Muscle of leg (tissue), 11 donors: ENCODE results near the gene MRTFB. TPM values are rescaled to one million over a fixed set of nuclear protein-coding genes. Genes with fewer than 3 reads are reported as not detected.
A peak's percentile ranks its signal among the peaks of the same experiment; 100 is the strongest.

Experiments used
- DNase-seq: peaks from one replicate; pipeline ENCODE4 v3.0.0; 2013
- H3K27ac ChIP-seq: one replicate; pipeline ENCODE4 v1.5.1; 2013; ENCODE audit warnings: mild to moderate bottlenecking, low read length, control low read depth
- H3K27me3 ChIP-seq: one replicate; pipeline ENCODE4 v1.6.1; 2013; ENCODE audit warnings: low read length; ENCODE audit not compliant: control insufficient read depth, insufficient read depth
- H3K36me3 ChIP-seq: one replicate; pipeline ENCODE4 v1.6.1; 2013; ENCODE audit warnings: low read length; ENCODE audit not compliant: control insufficient read depth, insufficient read depth
- H3K4me1 ChIP-seq: one replicate; pipeline ENCODE4 v1.6.1; 2013; ENCODE audit warnings: low read length; ENCODE audit not compliant: control insufficient read depth, insufficient read depth
- H3K4me3 ChIP-seq: one replicate; pipeline ENCODE4 v1.5.1; 2013; ENCODE audit warnings: low read length, control low read depth
- H3K9me3 ChIP-seq: replicated peaks from 2 replicates; pipeline ENCODE4 v1.6.1; 2013; ENCODE audit warnings: low read depth, low read length; ENCODE audit not compliant: control insufficient read depth
- WGBS: methylation state at CpG from one replicate; pipeline ENCODE4 v1.1.5; 2013; ENCODE audit warnings: missing lambda C conversion rate; ENCODE audit not compliant: insufficient coverage; 5-methylcytosine and 5-hydroxymethylcytosine counted together
- polyA plus RNA-seq, 8 donors: library from polyadenylated mRNA; unstranded; fragments of 120-200 nt; gene quantifications; one replicate each; pipeline versions ENCODE4 v1.2.1 to v1.2.3, GENCODE V29; 2013; ENCODE audit warnings: inconsistent platforms in 1 of 8, low replicate concordance in 1 of 8; ENCODE audit not compliant: insufficient read length in 8 of 8, insufficient read depth in 1 of 8
- total RNA-seq: library from RNA; stranded (reverse); fragments of 120-200 nt; gene quantifications from one replicate; pipeline ENCODE4 v1.2.4, GENCODE V29; 2013

The MRTFB gene
- total and polyA plus RNA-seq, 9 donors = 12.4 to 22.3 (median 17.0) TPM

DNA sequence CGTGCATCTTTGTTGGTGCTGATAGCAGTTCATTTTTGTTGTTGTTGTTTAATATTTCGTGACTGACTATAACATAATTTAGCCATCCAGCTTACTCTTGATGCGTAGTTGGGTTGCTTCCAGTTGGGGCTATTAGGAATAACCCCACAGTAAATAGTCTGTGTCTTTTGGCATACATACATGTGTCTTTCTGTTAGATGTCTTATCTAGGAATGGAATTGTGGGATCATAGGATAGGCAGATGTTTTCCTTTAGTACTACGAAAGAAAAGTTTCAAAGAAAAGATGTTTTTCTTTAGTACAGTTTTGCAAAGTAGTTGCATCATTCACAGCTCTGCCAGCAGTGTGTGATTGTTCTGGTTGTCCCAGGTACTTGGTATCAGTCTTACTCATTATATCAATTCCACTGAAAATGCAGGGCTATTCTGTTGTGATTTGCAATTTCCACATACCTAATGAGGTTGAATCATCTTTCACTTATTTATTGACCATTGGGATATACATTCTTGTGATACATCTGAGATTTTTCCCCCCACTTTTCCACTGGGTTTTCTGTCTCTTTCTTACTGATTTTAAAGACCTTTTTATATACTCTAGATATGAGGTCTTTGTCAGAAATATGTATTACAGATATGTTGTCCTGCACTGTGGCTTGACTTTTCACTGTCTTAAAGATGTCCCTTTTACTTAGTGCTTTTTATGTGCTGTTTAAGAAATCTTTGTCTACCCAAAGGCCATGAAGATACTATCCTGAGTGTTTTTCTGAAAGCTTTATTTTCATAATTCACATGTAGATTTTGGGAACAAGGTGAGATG is 173.3 kb downstream of the MRTFB start:
- peaks cover 52% of the 10 kb centered on the region for H3K36me3 ChIP-seq
- no peaks in the 10 kb centered on the region for H3K9me3 ChIP-seq
- H3K4me3 ChIP-seq = no peak overlapping the region
- H3K4me1 ChIP-seq = peaks cover 3% of the 10 kb centered on the region
- H3K27ac ChIP-seq = no peak overlapping the region
- H3K27me3 ChIP-seq = no peaks in the 10 kb centered on the region
- DNase-seq = no peak
- WGBS = no CpG with 5 or more reads among the region's 4 CpGs

DNA sequence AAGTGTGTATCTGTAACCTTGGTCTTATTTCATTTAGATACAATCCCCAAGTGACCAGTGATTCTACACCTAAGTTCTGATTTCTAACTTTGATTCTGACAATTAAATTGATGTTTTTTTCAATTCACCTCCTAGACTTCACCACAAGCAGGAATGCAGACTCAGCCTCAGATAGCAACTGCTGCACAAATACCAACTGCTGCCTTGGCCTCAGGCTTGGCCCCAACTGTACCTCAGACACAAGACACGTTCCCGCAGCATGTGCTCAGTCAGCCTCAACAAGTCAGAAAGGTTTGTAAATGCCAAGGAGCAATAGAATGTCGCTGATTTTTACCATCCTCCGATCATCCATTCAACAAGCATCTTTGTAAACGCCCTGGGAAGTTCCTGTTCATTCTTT is 177.7 kb downstream of the MRTFB start:
- H3K27me3 ChIP-seq = no peaks in the 10 kb centered on the region
- H3K4me3 ChIP-seq = no peak overlapping the region
- 67% methylated on average over 2 of the region's 5 CpGs for WGBS
- DNase-seq = no peak
- peaks cover 68% of the 10 kb centered on the region for H3K36me3 ChIP-seq
- H3K9me3 ChIP-seq = no peaks in the 10 kb centered on the region
- peak overlapping the region; percentile 29 for H3K27ac ChIP-seq
- H3K4me1 ChIP-seq = no peaks in the 10 kb centered on the region

DNA sequence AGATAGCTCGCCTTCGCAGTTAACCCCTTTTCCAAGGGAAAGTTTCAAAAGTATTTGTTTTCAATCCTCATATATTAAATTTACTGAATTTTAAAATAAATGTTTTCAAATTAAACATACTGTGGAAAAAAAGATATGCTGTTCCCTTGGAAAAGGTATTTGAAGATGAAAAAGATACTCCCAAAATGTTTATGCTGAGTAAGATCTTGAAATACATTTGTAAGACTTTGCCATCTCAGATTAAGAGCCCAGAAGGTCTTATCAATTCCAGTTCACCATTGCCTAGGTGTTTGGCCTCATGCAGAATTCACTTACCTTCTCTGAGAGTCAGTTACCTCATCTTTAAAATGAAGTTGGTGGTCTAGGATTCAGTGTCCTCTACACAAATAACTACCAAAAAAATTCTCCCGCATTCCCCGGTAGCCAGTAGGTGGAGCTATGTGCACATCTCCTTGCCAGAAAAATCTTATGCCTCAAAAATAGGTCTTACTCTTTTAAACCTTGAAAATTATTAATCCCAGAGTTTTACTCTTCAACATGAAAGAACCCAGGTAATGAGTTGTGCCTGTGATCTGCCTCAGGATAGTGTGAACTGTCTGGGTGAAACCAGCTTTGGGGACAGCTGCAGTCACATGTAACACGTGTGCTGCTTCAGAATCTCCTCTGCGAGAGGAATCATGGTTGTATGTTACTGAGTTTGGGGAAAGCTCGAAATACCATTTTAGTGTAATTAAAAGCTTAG is 178.3 kb downstream of the MRTFB start:
- no peaks in the 10 kb centered on the region for H3K9me3 ChIP-seq
- H3K27me3 ChIP-seq = no peaks in the 10 kb centered on the region
- H3K36me3 ChIP-seq = peaks cover 72% of the 10 kb centered on the region
- no peak overlapping the region for H3K4me3 ChIP-seq
- DNase-seq = peak; percentile 62
- H3K27ac ChIP-seq = peak overlapping the region; percentile 29
- no peaks in the 10 kb centered on the region for H3K4me1 ChIP-seq
- WGBS = 93% methylated on average over 2 of the region's 7 CpGs

DNA sequence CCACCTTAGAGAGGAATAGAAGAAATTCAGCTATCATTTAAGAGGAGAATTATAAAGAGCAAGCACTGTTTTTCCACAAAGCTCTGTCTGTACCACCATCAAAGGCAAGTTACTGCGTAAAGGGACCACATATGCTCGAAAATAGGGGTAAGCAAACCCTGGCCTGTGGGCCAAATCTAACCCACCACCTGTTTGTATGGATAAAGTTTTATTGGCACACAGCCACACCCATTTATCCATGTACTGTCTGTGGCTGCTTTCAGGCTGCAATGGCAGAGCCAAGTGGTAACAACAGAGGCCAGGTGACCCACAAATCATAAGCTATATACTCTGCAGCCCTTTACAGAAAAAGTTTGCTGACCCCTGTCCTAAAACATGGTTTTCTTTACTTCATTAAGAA is 180.3 kb downstream of the MRTFB start:
- no peak for DNase-seq
- no peak overlapping the region for H3K4me3 ChIP-seq
- no peaks in the 10 kb centered on the region for H3K4me1 ChIP-seq
- no peaks in the 10 kb centered on the region for H3K27me3 ChIP-seq
- no CpG with 5 or more reads among the region's 2 CpGs for WGBS
- H3K36me3 ChIP-seq = peaks cover 64% of the 10 kb centered on the region
- H3K27ac ChIP-seq = no peak overlapping the region
- H3K9me3 ChIP-seq = no peaks in the 10 kb centered on the region

DNA sequence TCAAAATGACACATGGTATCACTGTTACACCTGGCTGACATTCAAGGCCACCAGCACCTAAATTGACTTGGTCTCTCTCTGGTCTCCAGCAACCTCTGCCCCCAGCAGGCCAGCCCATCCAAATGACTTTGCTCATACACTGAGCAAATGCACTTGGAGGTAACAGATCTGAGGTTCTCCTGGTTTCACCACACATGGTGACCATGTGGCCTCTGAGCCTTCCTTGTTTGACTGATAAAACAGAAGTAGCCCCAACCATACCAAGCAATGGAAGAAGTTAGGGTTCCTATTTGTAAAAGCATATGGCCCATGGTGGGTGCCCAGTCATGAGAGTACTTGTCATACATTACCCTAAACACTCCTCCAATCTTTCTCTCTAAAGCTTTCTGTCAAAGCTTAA is 181.7 kb downstream of the MRTFB start:
- Histone ChIP-seq H3K36me3 (peaks cover 56% of the 10 kb centered on the region), H3K27me3 (no peaks in the 10 kb centered on the region), H3K4me3 (no peak overlapping the region), H3K4me1 (no peaks in the 10 kb centered on the region), H3K27ac (no peak overlapping the region), H3K9me3 (no peaks in the 10 kb centered on the region)
- DNase-seq = no peak

DNA sequence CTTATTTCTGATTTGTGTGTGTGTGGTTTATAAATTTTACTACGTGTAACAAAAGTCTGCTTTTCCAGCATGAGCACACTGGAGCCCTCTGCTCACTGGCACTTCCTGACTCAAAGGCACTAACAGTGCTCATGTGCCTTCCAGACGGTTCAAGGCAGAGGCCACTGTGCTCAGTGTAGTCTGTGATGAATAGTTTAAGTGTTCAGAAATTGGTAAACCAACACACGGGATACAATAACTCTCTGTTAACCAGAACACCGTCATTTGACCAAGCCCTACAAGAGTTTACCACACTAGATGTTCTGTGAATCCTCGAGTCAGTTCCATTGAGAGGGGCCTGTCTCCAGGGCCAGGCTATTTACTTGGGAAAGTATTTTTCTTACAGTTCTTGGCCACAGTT is 191.9 kb downstream of the MRTFB start:
- H3K9me3 ChIP-seq = no peaks in the 10 kb centered on the region
- peaks cover 53% of the 10 kb centered on the region for H3K36me3 ChIP-seq
- no peak overlapping the region for H3K4me3 ChIP-seq
- DNase-seq = no peak
- no peaks in the 10 kb centered on the region for H3K4me1 ChIP-seq
- H3K27me3 ChIP-seq = no peaks in the 10 kb centered on the region
- no peak overlapping the region for H3K27ac ChIP-seq
- no CpG with 5 or more reads among the region's 5 CpGs for WGBS

DNA sequence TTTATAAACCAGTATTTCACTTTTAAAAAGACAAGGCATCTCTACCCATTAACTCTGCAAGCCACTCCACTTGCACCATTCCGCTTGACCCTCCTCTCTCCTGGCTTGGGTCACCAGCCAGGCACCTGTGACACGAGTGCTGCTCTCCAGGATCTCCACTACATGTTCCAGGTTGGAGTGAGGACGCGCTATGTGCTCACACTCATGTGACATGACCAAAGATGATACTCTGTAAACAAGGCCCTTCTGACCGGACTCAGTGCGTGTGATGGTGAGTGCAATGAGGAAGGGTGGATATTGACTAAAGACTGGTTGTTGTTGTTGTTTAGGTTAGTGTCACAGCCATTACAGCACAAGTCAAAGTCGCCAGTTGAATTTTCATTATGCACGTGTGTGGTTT is 192.7 kb downstream of the MRTFB start:
- 93% methylated on average over 5 of the region's 8 CpGs for WGBS
- H3K36me3 ChIP-seq = peaks cover 50% of the 10 kb centered on the region
- no peak overlapping the region for H3K4me3 ChIP-seq
- no peaks in the 10 kb centered on the region for H3K9me3 ChIP-seq
- H3K27me3 ChIP-seq = no peaks in the 10 kb centered on the region
- no peak overlapping the region for H3K27ac ChIP-seq
- no peaks in the 10 kb centered on the region for H3K4me1 ChIP-seq
- DNase-seq = no peak

DNA sequence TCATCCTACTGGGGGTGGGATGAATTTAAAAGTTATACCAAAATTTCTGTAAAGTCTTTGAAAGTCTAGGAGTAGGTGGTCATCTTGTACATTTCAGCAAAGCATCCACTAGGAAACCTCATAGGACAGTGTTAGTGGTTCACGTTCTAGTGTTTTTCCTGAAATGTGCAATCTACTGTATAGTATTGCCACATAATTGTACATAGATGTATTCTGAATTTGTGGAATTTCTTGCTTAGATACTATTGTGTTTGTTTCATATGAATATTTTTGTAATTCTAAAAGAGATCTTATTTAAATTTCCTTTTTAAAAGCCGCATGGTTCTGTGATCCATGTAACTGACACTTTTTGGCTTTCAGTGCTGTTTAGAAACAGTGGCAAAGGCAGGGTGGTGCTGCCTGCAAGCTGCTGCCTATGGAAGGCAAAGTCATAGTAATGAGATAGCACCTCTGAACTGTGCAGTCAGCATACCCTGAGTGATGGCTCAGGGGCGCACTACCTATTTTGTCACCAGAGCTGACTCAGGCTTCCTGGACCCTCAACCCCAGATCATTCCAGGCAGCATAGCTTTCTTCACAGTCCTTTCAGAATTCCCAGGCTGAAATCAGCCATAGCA is 193.3 kb downstream of the MRTFB start:
- 92% methylated on average over 2 of the region's 3 CpGs for WGBS
- Histone ChIP-seq H3K4me3 (no peak overlapping the region), H3K27ac (no peak overlapping the region), H3K36me3 (peaks cover 45% of the 10 kb centered on the region), H3K27me3 (no peaks in the 10 kb centered on the region), H3K9me3 (peaks cover 3% of the 10 kb centered on the region), H3K4me1 (no peaks in the 10 kb centered on the region)
- no peak for DNase-seq

DNA sequence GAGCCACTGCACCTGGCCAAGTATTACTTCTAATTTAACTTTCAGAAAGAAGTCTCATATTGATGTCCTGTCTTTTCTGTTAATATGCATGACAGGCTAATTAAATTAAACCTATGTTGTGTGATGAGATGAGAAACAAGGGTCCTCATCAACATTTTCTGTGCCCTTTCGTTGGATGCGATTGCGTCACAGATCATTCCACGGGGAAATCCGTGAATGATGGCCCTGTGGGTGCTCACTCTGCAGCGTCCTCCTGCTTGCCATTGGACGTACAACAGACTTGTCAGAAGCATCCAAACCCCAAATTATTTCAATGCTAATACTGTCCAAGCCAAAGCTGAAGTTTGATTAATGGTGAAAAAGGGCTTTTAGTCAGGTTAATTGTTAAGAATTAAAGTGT is 197.0 kb downstream of the MRTFB start:
- H3K27me3 ChIP-seq = no peaks in the 10 kb centered on the region
- no peak overlapping the region for H3K4me3 ChIP-seq
- H3K4me1 ChIP-seq = no peaks in the 10 kb centered on the region
- WGBS = 97% methylated on average over 5 of the region's 7 CpGs
- H3K36me3 ChIP-seq = peaks cover 23% of the 10 kb centered on the region
- no peak for DNase-seq
- H3K9me3 ChIP-seq = peaks cover 11% of the 10 kb centered on the region
- no peak overlapping the region for H3K27ac ChIP-seq

DNA sequence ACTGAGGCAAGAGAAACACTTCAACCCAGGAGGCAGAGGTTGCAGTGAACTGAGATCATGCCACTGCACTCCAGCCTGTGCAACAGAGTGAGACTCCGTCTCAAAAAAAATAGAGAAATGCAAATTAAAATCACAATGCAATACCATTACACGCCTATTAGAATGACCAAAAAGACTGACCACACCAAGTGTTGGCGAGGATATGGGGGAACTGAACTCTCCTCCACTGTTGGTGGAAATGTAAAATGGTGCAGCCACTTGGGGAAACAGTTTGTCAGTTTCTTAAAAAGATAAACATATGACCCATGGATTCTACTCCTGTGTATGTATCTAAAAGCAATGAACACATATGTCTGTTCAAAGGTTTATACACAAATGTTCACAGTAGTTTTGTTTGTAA is 204.8 kb downstream of the MRTFB start:
- H3K27ac ChIP-seq = no peak overlapping the region
- no peak for DNase-seq
- WGBS = no CpG with 5 or more reads among the region's 3 CpGs
- no peaks in the 10 kb centered on the region for H3K36me3 ChIP-seq
- no peaks in the 10 kb centered on the region for H3K27me3 ChIP-seq
- H3K4me1 ChIP-seq = no peaks in the 10 kb centered on the region
- no peak overlapping the region for H3K4me3 ChIP-seq
- H3K9me3 ChIP-seq = peaks cover 3% of the 10 kb centered on the region
